ENCODE results near the gene ARAP2.

DNA sequence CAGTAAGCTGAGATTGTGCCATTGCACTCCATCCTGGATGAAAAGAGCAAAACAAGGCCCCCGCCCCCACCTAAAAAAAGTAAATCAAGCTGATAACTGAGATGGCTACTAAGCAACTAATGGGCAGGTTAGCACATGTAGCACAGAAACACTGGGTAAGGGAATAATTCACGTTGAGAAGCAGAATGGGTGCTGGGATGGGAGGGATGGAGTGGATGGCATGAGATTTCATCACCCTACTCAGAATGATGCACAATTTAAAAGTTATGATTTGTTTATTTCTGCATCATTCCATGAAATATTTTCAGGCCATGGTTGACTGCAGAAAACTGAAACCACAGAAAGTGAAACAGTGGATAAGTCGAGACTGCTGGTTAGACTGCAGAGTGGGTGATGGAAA, 224.0 kb downstream of the ARAP2 start:
- no peak for TF ChIP-seq EZH2 (IDR thresholded peaks at IDR 0.05; ENCODE audit: borderline replicate concordance, low read depth, low read length, severe bottlenecking)
- no peak for TF ChIP-seq CTCF (IDR thresholded peaks at IDR 0.05; ENCODE audit: borderline replicate concordance, extremely low read depth, low read length, poor library complexity, severe bottlenecking)

Data from DND-41 (cell line).